ENCODE data around the gene EDDM13.
A peak's percentile ranks its signal among the peaks of the same experiment; 100 is the strongest.
"Not testable (repeated sequence)": the region's sequence is repeated elsewhere in the genome, so short reads cannot be mapped to it uniquely, and the experiment has no call there.

EDDM13 gene

GRCh38 chr19:56245121-56245740, 27.3 kb upstream of the EDDM13 start:
- Histone ChIP-seq H3K4me3 (replicated peaks; ENCODE audit: insufficient read depth, low read length) (no peak overlapping the region), H3K27me3 (ENCODE audit: insufficient read depth, poor library complexity, severe bottlenecking) (no peaks in the 10 kb centered on the region)
- DNase-seq (ENCODE audit: low read depth in 1 of 2, low spot score in 1 of 2), result no peak

GRCh38 chr19:56245764-56246163, 26.8 kb upstream of the EDDM13 start:
- not testable (repeated sequence) for H3K27me3 ChIP-seq (ENCODE audit: insufficient read depth, poor library complexity, severe bottlenecking); H3K4me3 ChIP-seq (replicated peaks; ENCODE audit: insufficient read depth, low read length); DNase-seq (ENCODE audit: low read depth in 1 of 2, low spot score in 1 of 2); H3K27ac ChIP-seq (replicated peaks)

More at GRCh38 chr19:56245121-56245740, 27.3 kb upstream of the EDDM13 start:
- TF ChIP-seq CTCF (IDR thresholded peaks at IDR 0.05; ENCODE audit: insufficient read depth, low read length), result no peak
- TF ChIP-seq GABPA (IDR thresholded peaks at IDR 0.05; ENCODE audit: low read depth), result no peak
- TF ChIP-seq SPI1 (IDR thresholded peaks at IDR 0.05; ENCODE audit: borderline replicate concordance, low read depth), result no peak
- TF ChIP-seq REST (IDR thresholded peaks at IDR 0.05; ENCODE audit: insufficient replicate concordance, low read depth), result no peak
- TF ChIP-seq POLR2AphosphoS5 (IDR thresholded peaks at IDR 0.05; ENCODE audit: low read depth), result no peak
- H3K27ac ChIP-seq (replicated peaks), result no peak overlapping the region

- not testable (repeated sequence) for H3K4me3 ChIP-seq (replicated peaks; ENCODE audit: insufficient read depth, low read length); H3K27me3 ChIP-seq (ENCODE audit: insufficient read depth, poor library complexity, severe bottlenecking); DNase-seq (ENCODE audit: low read depth in 1 of 2, low spot score in 1 of 2); H3K27ac ChIP-seq (replicated peaks)
These were observed 23.7 kb upstream of the EDDM13 start for GRCh38 chr19:56248736-56249338.

GRCh38 chr19:56252699-56253422, 19.7 kb upstream of the EDDM13 start:
- Histone ChIP-seq H3K27me3 (ENCODE audit: insufficient read depth, poor library complexity, severe bottlenecking) (no peaks in the 10 kb centered on the region), H3K27ac (replicated peaks) (no peak overlapping the region), H3K4me3 (replicated peaks; ENCODE audit: insufficient read depth, low read length) (no peak overlapping the region)
- peak; percentile 45 to 73 for DNase-seq (ENCODE audit: low read depth in 1 of 2, low spot score in 1 of 2)
- TF ChIP-seq CTCF (IDR thresholded peaks at IDR 0.05; ENCODE audit: insufficient read depth, low read length), result peak; percentile 73
- TF ChIP-seq POLR2AphosphoS5 (IDR thresholded peaks at IDR 0.05; ENCODE audit: low read depth), result no peak
- no peak for TF ChIP-seq GABPA (IDR thresholded peaks at IDR 0.05; ENCODE audit: low read depth)
- TF ChIP-seq SPI1 (IDR thresholded peaks at IDR 0.05; ENCODE audit: borderline replicate concordance, low read depth), result no peak
- TF ChIP-seq REST (IDR thresholded peaks at IDR 0.05; ENCODE audit: insufficient replicate concordance, low read depth), result no peak

All from HL-60 (cell line).